H9 (cell line): ENCODE data around the gene RSBN1. TPM values are rescaled to one million over a fixed set of nuclear protein-coding genes. Genes with fewer than 3 reads are reported as not detected.

ENCODE experiments used
- DNase-seq: peaks from one replicate; pipeline ENCODE4 v3.0.0-alpha.2; 2017
- H2AFZ ChIP-seq: one replicate; pipeline ENCODE4 v1.6.1; 2013; ENCODE audit warnings: mild to moderate bottlenecking, low read length, control low read depth, moderate library complexity
- H2AK5ac ChIP-seq: 2 replicates; pipeline ENCODE4 v1.6.1; 2013; ENCODE audit warnings: low read length, control low read depth, mixed read lengths; ENCODE audit not compliant: insufficient read length
- H2BK120ac ChIP-seq: one replicate; pipeline ENCODE4 v1.6.1; 2013; ENCODE audit warnings: low read depth, mild to moderate bottlenecking, low read length, control low read depth, inconsistent platforms; ENCODE audit not compliant: poor library complexity, severe bottlenecking
- H2BK12ac ChIP-seq: 2 replicates; pipeline ENCODE4 v1.6.1; 2013; ENCODE audit warnings: low read length, control low read depth, mixed read lengths, low read depth; ENCODE audit not compliant: insufficient read length
- H2BK15ac ChIP-seq: 2 replicates; pipeline ENCODE4 v1.6.1; 2013; ENCODE audit warnings: low read depth, low read length, control low read depth
- H2BK20ac ChIP-seq: one replicate; pipeline ENCODE4 v1.6.1; 2013; ENCODE audit warnings: low read depth, mild to moderate bottlenecking, low read length, control low read depth, inconsistent platforms; ENCODE audit not compliant: poor library complexity, severe bottlenecking
- H2BK5ac ChIP-seq: 2 replicates; pipeline ENCODE4 v1.6.1; 2013; ENCODE audit warnings: low read length, control low read depth, mixed read lengths; ENCODE audit not compliant: insufficient read length
- H3K14ac ChIP-seq: 2 replicates; pipeline ENCODE4 v1.6.1; 2013; ENCODE audit warnings: low read length, control low read depth; ENCODE audit not compliant: insufficient read depth
- H3K18ac ChIP-seq: 2 replicates; pipeline ENCODE4 v1.6.1; 2013; ENCODE audit warnings: low read depth, mild to moderate bottlenecking, mixed read lengths, low read length, control low read depth; ENCODE audit not compliant: insufficient read length
- H3K23ac ChIP-seq: 2 replicates; pipeline ENCODE4 v1.6.1; 2013; ENCODE audit warnings: low read length, control low read depth, mixed read lengths, low read depth; ENCODE audit not compliant: insufficient read length
- H3K23me2 ChIP-seq: 2 replicates; pipeline ENCODE4 v1.6.1; 2013; ENCODE audit warnings: low read depth, mild to moderate bottlenecking, mixed read lengths, low read length, control low read depth; ENCODE audit not compliant: insufficient read length, poor library complexity, severe bottlenecking
- H3K27ac ChIP-seq: 2 replicates; pipeline ENCODE4 v1.5.1; 2013; ENCODE audit warnings: low read length, control low read depth, mixed read lengths, low read depth; ENCODE audit not compliant: insufficient read length
- H3K27me3 ChIP-seq: 2 replicates; pipeline ENCODE4 v1.6.1; 2013; ENCODE audit warnings: low read length, control low read depth, inconsistent platforms; ENCODE audit not compliant: insufficient read depth
- H3K4ac ChIP-seq: 2 replicates; pipeline ENCODE4 v1.6.1; 2013; ENCODE audit warnings: low read depth, mild to moderate bottlenecking, control low read depth, inconsistent platforms, low read length, moderate library complexity
- H3K4me1 ChIP-seq: 2 replicates; pipeline ENCODE4 v1.6.1; 2013; ENCODE audit warnings: low read length, control low read depth, inconsistent platforms; ENCODE audit not compliant: insufficient read depth
- H3K4me2 ChIP-seq: 2 replicates; pipeline ENCODE4 v1.6.1; 2013; ENCODE audit warnings: low read length, control low read depth, mixed read lengths; ENCODE audit not compliant: insufficient read length, insufficient read depth
- H3K56ac ChIP-seq: 2 replicates; pipeline ENCODE4 v1.6.1; 2013; ENCODE audit warnings: low read depth, mild to moderate bottlenecking, mixed read lengths, low read length, control low read depth; ENCODE audit not compliant: insufficient read length
- H3K79me1 ChIP-seq: 2 replicates; pipeline ENCODE4 v1.6.1; 2013; ENCODE audit warnings: low read depth, mild to moderate bottlenecking, moderate library complexity, low read length, control low read depth, inconsistent platforms; ENCODE audit not compliant: insufficient read depth, poor library complexity, severe bottlenecking
- H3K79me2 ChIP-seq: 2 replicates; pipeline ENCODE4 v1.6.1; 2013; ENCODE audit warnings: low read length, control low read depth, inconsistent platforms; ENCODE audit not compliant: insufficient read depth
- H3K9ac ChIP-seq: 2 replicates; pipeline ENCODE4 v1.6.1; 2013; ENCODE audit warnings: low read length, control low read depth, mixed read lengths; ENCODE audit not compliant: insufficient read length; ENCODE audit errors: extremely low read depth
- H3K9me3 ChIP-seq: one replicate; pipeline ENCODE4 v1.6.1; 2013; ENCODE audit warnings: low read depth, low read length, inconsistent platforms; ENCODE audit not compliant: control insufficient read depth
- H3T11ph ChIP-seq: one replicate; pipeline ENCODE4 v1.6.1; 2013; ENCODE audit warnings: mild to moderate bottlenecking, low read length, control low read depth, inconsistent platforms
- H4K20me1 ChIP-seq: one replicate; pipeline ENCODE4 v1.6.1; 2013; ENCODE audit not compliant: control insufficient read depth, insufficient read length, insufficient read depth
- H4K5ac ChIP-seq: 2 replicates; pipeline ENCODE4 v1.6.1; 2013; ENCODE audit warnings: low read depth, mild to moderate bottlenecking, mixed read lengths, low read length, control low read depth; ENCODE audit not compliant: insufficient read length
- H4K8ac ChIP-seq: replicated peaks from 2 replicates; pipeline ENCODE4 v1.6.1; 2013; ENCODE audit warnings: low read length, control low read depth, mixed read lengths, low read depth; ENCODE audit not compliant: insufficient read length
- H4K91ac ChIP-seq: 2 replicates; pipeline ENCODE4 v1.6.1; 2013; ENCODE audit warnings: low read depth, mild to moderate bottlenecking, moderate library complexity, mixed read lengths, low read length, control low read depth; ENCODE audit not compliant: insufficient read length
- H3K27ac Mint-ChIP-seq, 3 experiments: 2 replicates in 2 of 3; 3 replicates in 1 of 3; pipeline ENCODE4 v1.8.0; 2020 to 2021; ENCODE audit warnings: mixed read lengths in 3 of 3, mild to moderate bottlenecking in 1 of 3, moderate library complexity in 1 of 3
- H3K27me3 Mint-ChIP-seq: 2 replicates; pipeline ENCODE4 v1.8.0; 2021; ENCODE audit warnings: low read depth, mild to moderate bottlenecking, moderate library complexity, mixed read lengths
- H3K36me3 Mint-ChIP-seq, 3 experiments: 2 replicates in 2 of 3; 3 replicates in 1 of 3; pipeline ENCODE4 v1.8.0; 2020 to 2021; ENCODE audit warnings: low read depth in 3 of 3, mixed read lengths in 3 of 3; ENCODE audit not compliant: insufficient read depth in 1 of 3
- H3K4me1 Mint-ChIP-seq, 2 experiments: 2 replicates each; pipeline ENCODE4 v1.8.0; 2020; ENCODE audit warnings: mixed read lengths in 2 of 2
- H3K4me3 Mint-ChIP-seq, 2 experiments: 2 replicates in 1 of 2; 3 replicates in 1 of 2; pipeline ENCODE4 v1.8.0; 2020 to 2021; ENCODE audit warnings: mild to moderate bottlenecking in 2 of 2, mixed read lengths in 2 of 2, moderate library complexity in 1 of 2
- H3K9me3 Mint-ChIP-seq, 2 experiments: 2 replicates in 1 of 2; 3 replicates in 1 of 2; pipeline ENCODE4 v1.8.0; 2020; ENCODE audit warnings: mild to moderate bottlenecking in 2 of 2, mixed read lengths in 2 of 2, moderate library complexity in 1 of 2
- WGBS: extraction: QIAGEN DNeasy Blood & Tissue Kit; methylation state at CpG from one replicate; pipeline ENCODE4 v1.1.7; 2013; ENCODE audit warnings: missing lambda C conversion rate, low lambda C conversion rate, mixed read lengths; ENCODE audit not compliant: insufficient read length; ENCODE audit errors: extremely low coverage; 5-methylcytosine and 5-hydroxymethylcytosine counted together
- total RNA-seq: library from RNA; stranded (reverse); gene quantifications from 2 replicates; pipeline ENCODE4 v1.2.1, GENCODE V29; 2021
- TF ChIP-seq, protein P1 (sequence below): fragments of 200-600 bp; sonication (generic); conservative IDR thresholded peaks from 3 replicates; pipeline ENCODE4 v1.8.0; 2021; ENCODE audit warnings: antibody characterized with exemption, mild to moderate bottlenecking

The RSBN1 gene
- total RNA-seq, 1 experiment from 2014 or later, result 11.0 TPM

DNA sequence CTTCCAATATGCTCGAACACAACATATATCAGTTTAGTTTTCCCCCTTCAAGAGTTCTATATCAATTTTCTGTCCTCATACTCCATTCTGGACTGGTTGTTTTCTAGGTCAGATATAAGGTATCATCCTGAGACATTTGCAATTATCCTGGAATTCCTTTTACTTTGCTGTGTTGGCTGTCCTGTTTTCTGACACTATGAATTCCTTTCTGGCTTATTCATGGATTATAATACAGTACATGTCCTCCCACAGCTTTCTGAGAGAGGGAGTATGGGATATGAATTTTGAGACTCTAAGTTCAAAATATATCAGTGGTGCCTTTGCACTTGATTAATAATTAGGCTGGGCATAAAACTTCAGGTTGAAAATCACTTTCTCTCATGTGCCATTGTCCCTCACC, 64.9 kb downstream of the RSBN1 start:
- Histone ChIP-seq H3K9me3 (no peaks in the 10 kb centered on the region), H3K79me2 (no peaks in the 10 kb centered on the region), H3K4me1 (no peaks in the 10 kb centered on the region), H4K8ac (no peak overlapping the region), H4K20me1 (no peaks in the 10 kb centered on the region), H2BK15ac (no peak overlapping the region), H3K27ac (no peak overlapping the region), H3K4ac (no peak overlapping the region), H2BK20ac (no peak overlapping the region), H3K79me1 (no peaks in the 10 kb centered on the region), H2BK5ac (no peak overlapping the region), H4K91ac (no peak overlapping the region), H2AFZ (no peak overlapping the region), H3K23ac (no peak overlapping the region), H3K14ac (no peak overlapping the region), H2BK12ac (no peak overlapping the region), H4K5ac (no peak overlapping the region), H2AK5ac (no peak overlapping the region), H3K23me2 (no peaks in the 10 kb centered on the region), H3K27me3 (no peaks in the 10 kb centered on the region), H3K56ac (no peak overlapping the region), H2BK120ac (no peak overlapping the region), H3K9ac (no peak overlapping the region), H3T11ph (no peak overlapping the region), H3K4me2 (no peak overlapping the region), H3K18ac (no peak overlapping the region)
- Mint-ChIP-seq H3K4me3 (no peak overlapping the region), H3K27me3 (no peaks in the 10 kb centered on the region), H3K27ac (no peak overlapping the region), H3K4me1 (peaks cover 0 to 7% of the 10 kb centered on the region in 2 experiments; a peak in 2 of 4 replicates), H3K36me3 (peaks cover 26 to 44% (median 43%) of the 10 kb centered on the region in 3 experiments), H3K9me3 (peaks cover 4 to 6% of the 10 kb centered on the region in 2 experiments; a peak in 3 of 5 replicates)
- DNase-seq, result no peak
- TF ChIP-seq, protein P1, sequence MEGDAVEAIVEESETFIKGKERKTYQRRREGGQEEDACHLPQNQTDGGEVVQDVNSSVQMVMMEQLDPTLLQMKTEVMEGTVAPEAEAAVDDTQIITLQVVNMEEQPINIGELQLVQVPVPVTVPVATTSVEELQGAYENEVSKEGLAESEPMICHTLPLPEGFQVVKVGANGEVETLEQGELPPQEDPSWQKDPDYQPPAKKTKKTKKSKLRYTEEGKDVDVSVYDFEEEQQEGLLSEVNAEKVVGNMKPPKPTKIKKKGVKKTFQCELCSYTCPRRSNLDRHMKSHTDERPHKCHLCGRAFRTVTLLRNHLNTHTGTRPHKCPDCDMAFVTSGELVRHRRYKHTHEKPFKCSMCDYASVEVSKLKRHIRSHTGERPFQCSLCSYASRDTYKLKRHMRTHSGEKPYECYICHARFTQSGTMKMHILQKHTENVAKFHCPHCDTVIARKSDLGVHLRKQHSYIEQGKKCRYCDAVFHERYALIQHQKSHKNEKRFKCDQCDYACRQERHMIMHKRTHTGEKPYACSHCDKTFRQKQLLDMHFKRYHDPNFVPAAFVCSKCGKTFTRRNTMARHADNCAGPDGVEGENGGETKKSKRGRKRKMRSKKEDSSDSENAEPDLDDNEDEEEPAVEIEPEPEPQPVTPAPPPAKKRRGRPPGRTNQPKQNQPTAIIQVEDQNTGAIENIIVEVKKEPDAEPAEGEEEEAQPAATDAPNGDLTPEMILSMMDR, result no peak
- WGBS, result 100% methylated on average over 1 of the region's 1 CpG
